Nephron (organoid): ENCODE results near the gene KCNJ16.

Source experiments
- H3K27ac Mint-ChIP-seq, 3 experiments: 2 replicates each; pipeline ENCODE4 v1.8.0; 2020; ENCODE audit warnings: mixed read lengths in 3 of 3, mild to moderate bottlenecking in 2 of 3, moderate library complexity in 1 of 3
- H3K27me3 Mint-ChIP-seq: 2 replicates; pipeline ENCODE4 v1.8.0; 2021; ENCODE audit warnings: low read depth, mild to moderate bottlenecking, moderate library complexity, mixed read lengths
- H3K36me3 Mint-ChIP-seq: 2 replicates; pipeline ENCODE4 v1.8.0; 2020; ENCODE audit warnings: low read depth, mixed read lengths
- H3K4me1 Mint-ChIP-seq: 2 replicates; pipeline ENCODE4 v1.8.0; 2020; ENCODE audit warnings: mixed read lengths
- H3K4me3 Mint-ChIP-seq, 3 experiments: 2 replicates each; pipeline ENCODE4 v1.8.0; 2020; ENCODE audit warnings: mild to moderate bottlenecking in 3 of 3, mixed read lengths in 3 of 3, moderate library complexity in 2 of 3
- H3K9me3 Mint-ChIP-seq: 2 replicates; pipeline ENCODE4 v1.8.0; 2020; ENCODE audit warnings: mixed read lengths
- TF ChIP-seq, protein P1 (sequence below), 3 experiments: fragments of 200-600 bp; sonication (generic); IDR thresholded peaks; one replicate each; pipeline ENCODE4 v1.5.0; 2021; ENCODE audit warnings: antibody characterized with exemption in 3 of 3; ENCODE audit not compliant: unreplicated experiment in 3 of 3

KCNJ16 gene

DNA sequence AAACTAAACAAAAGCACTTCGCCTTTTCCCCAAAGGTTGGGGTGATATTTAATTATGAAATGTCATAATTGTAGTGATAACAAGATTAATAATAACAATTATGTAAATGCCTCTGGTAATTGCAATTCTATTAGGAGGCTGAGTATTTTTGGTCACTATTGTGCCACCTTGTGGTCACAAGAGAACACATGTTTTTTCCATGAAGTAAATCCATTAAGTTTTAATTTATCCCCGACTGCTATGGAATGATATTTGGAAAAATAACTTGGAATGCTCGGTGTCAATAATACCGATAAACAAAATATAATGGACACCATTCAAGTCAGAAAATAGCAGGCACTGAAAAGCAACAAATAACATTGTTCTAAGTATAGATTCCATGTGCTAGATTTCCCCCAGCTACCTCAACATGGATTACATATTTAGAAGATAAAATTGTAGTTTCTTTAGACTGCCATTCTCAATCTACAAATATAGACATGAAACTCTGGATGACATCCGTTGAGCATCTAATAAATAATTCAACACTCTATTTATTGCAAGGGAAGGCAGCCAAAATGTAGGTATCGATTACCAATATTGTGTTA lies 69.3 kb downstream of the KCNJ16 start:
- TF ChIP-seq, protein P1, sequence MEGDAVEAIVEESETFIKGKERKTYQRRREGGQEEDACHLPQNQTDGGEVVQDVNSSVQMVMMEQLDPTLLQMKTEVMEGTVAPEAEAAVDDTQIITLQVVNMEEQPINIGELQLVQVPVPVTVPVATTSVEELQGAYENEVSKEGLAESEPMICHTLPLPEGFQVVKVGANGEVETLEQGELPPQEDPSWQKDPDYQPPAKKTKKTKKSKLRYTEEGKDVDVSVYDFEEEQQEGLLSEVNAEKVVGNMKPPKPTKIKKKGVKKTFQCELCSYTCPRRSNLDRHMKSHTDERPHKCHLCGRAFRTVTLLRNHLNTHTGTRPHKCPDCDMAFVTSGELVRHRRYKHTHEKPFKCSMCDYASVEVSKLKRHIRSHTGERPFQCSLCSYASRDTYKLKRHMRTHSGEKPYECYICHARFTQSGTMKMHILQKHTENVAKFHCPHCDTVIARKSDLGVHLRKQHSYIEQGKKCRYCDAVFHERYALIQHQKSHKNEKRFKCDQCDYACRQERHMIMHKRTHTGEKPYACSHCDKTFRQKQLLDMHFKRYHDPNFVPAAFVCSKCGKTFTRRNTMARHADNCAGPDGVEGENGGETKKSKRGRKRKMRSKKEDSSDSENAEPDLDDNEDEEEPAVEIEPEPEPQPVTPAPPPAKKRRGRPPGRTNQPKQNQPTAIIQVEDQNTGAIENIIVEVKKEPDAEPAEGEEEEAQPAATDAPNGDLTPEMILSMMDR (IDR thresholded peaks at IDR 0.05; ENCODE audit: unreplicated experiment in 3 of 3), result peak; percentile 73 to 75 (median 74)
- no peak overlapping the region for H3K27ac Mint-ChIP-seq
- H3K4me3 Mint-ChIP-seq, result no peak overlapping the region
- H3K9me3 Mint-ChIP-seq, result no peaks in the 10 kb centered on the region
- peaks cover 7% of the 10 kb centered on the region for H3K4me1 Mint-ChIP-seq
- no peaks in the 10 kb centered on the region for H3K36me3 Mint-ChIP-seq
- no peaks in the 10 kb centered on the region for H3K27me3 Mint-ChIP-seq

DNA sequence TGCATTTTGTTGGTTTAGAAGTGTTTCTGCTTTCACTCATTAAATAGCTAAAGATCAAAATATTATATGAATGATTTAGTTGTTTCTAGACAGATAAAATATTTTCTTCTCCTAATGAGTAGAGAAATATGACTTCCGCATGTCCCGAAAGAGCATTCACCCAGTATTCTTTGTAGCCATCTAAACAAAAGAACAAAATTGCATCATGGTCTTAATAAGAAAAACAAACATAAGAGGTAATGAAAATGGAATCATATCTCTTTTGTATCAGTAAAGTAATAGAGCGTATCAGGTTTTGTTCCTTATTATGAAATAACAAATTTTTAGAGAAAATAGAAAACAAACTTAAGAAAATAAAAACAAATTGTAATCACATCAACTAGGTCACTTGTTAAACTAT lies 78.2 kb downstream of the KCNJ16 start:
- no peak overlapping the region for H3K4me3 Mint-ChIP-seq
- H3K27ac Mint-ChIP-seq, result no peak overlapping the region
- H3K9me3 Mint-ChIP-seq, result no peaks in the 10 kb centered on the region
- no peaks in the 10 kb centered on the region for H3K4me1 Mint-ChIP-seq
- no peaks in the 10 kb centered on the region for H3K36me3 Mint-ChIP-seq
- TF ChIP-seq, protein P1 (IDR thresholded peaks at IDR 0.05; ENCODE audit: unreplicated experiment in 3 of 3), result no peak
- no peaks in the 10 kb centered on the region for H3K27me3 Mint-ChIP-seq

DNA sequence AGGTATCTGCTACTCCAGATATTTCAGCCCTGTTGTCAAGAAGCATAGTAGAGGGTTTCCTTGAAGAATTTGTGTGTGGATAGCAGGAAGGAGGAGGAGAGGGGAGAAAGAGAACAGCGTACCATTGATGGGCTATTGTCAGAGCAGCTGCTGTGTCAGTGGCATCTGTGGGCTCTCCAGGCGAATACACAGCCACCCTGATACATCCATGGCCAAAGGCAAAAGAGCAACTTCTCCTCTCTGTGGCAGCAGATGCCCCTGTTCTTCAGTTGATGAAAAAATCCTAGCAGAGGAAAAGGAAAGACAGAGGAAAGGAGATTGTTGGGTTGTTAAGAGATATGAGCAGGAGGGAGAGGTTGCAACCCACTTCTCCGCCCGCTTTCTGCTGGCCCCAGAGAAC lies 82.1 kb downstream of the KCNJ16 start:
- no peaks in the 10 kb centered on the region for H3K36me3 Mint-ChIP-seq
- TF ChIP-seq, protein P1 (IDR thresholded peaks at IDR 0.05; ENCODE audit: unreplicated experiment in 3 of 3), result no peak
- H3K4me1 Mint-ChIP-seq, result no peaks in the 10 kb centered on the region
- H3K27me3 Mint-ChIP-seq, result no peaks in the 10 kb centered on the region
- H3K4me3 Mint-ChIP-seq, result no peak overlapping the region
- no peak overlapping the region for H3K27ac Mint-ChIP-seq
- no peaks in the 10 kb centered on the region for H3K9me3 Mint-ChIP-seq

DNA sequence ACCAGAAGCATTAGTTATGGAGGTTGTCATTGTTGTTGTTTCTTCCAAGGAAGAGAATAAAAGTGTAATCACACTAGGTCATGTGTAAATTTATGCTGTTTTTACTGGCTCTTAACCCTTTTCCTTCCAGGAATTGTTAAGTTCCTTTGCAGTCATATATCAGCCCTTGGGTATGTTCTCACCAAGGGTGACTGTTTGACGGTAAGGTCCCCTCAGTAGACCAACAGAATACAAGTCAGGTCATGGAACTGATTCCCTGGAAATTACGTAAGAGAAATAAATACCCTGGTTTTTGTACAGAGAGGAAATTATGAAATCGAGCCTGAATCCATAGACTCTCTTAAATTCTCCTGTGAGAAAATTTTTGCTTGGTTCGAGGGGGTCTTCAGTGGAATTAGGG lies 83.2 kb downstream of the KCNJ16 start:
- Mint-ChIP-seq H3K4me1 (no peaks in the 10 kb centered on the region), H3K27me3 (no peaks in the 10 kb centered on the region), H3K4me3 (no peak overlapping the region), H3K27ac (peak overlapping the region in 1 of 3 experiments; percentile 43), H3K9me3 (no peaks in the 10 kb centered on the region), H3K36me3 (no peaks in the 10 kb centered on the region)
- TF ChIP-seq, protein P1 (IDR thresholded peaks at IDR 0.05; ENCODE audit: unreplicated experiment in 3 of 3), result no peak

DNA sequence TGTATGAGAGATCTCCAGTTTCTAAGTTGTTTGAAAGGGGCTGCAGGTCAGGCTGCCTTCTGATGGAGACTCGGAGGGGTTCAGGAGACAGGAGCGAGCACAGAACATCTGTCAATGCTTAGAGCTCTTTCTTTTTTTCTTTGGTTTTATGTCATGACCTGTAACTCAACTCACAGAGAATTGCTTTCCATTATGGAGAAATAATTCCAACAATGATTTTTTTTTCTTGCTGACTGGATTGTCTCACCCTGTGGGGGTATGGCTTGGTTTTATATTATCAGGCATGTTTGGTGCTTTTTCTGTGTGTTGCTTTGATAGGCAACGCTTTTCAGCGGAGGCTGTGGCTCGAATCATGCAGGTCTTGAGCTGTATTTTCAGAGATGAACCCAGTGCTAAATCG lies 83.6 kb downstream of the KCNJ16 start:
- peak overlapping the region in 1 of 3 experiments; percentile 43 for H3K27ac Mint-ChIP-seq
- no peaks in the 10 kb centered on the region for H3K27me3 Mint-ChIP-seq
- H3K4me1 Mint-ChIP-seq, result no peaks in the 10 kb centered on the region
- TF ChIP-seq, protein P1 (IDR thresholded peaks at IDR 0.05; ENCODE audit: unreplicated experiment in 3 of 3), result no peak
- H3K36me3 Mint-ChIP-seq, result no peaks in the 10 kb centered on the region
- H3K4me3 Mint-ChIP-seq, result no peak overlapping the region
- H3K9me3 Mint-ChIP-seq, result no peaks in the 10 kb centered on the region

DNA sequence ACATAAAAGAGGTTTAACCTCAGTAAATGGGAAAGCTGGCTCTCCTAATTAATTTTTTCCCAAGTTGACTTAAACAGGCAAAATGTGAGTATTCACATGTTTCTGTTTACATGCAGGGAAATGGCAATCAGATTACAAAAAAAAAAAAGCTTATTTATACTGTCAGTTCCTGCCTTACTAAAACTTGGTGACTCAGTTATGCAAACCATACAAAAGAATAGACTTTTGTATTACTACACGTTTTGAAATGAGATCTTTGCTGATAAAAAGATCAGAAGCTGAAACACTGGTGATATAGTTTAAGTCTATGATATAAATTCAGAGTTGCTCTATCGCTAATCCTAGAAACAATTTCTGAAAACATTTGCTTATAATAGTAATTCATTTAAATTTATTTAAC lies 85.0 kb downstream of the KCNJ16 start:
- Mint-ChIP-seq H3K9me3 (no peaks in the 10 kb centered on the region), H3K4me3 (no peak overlapping the region), H3K4me1 (no peaks in the 10 kb centered on the region), H3K27ac (no peak overlapping the region), H3K27me3 (no peaks in the 10 kb centered on the region), H3K36me3 (no peaks in the 10 kb centered on the region)
- TF ChIP-seq, protein P1 (IDR thresholded peaks at IDR 0.05; ENCODE audit: unreplicated experiment in 3 of 3), result no peak
